ENCODE data around the gene NLRP3. TPM values are rescaled to one million over a fixed set of nuclear protein-coding genes. Genes with fewer than 3 reads are reported as not detected.
"Not testable (repeated sequence)": the region's sequence is repeated elsewhere in the genome, so short reads cannot be mapped to it uniquely, and the experiment has no call there.

The NLRP3 gene
- total RNA-seq, 1 donor from 2014 or later: 0.22 TPM

DNA sequence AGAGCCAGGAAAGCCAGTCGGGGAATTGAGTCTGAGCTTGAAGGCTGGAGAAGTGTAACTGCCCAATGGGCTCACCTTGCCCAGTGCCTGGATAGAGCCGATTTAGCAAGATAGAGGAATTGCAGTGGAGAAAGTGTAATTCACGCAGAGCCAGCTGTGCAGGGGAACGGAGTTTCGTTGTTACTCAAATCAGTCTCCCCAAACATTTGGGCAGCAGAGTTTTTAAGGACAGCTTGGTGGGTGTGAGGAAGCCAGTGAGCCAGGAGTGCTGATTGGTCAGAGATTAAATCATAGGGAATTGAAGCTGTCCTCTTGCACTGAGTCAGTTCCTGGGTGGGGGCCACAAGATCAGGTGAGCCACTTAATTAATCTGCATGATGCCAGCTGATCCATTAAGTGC lies 28.4 kb upstream of the NLRP3 start:
- Mint-ChIP-seq H3K27ac (no peak overlapping the region), H3K27me3 (ENCODE audit: low read depth) (peaks cover 1% of the 10 kb centered on the region), H3K36me3 (no peaks in the 10 kb centered on the region), H3K4me1 (peaks cover 8% of the 10 kb centered on the region), H3K9me3 (peaks cover 11% of the 10 kb centered on the region), H3K4me3 (no peak overlapping the region)
- DNase-seq (ENCODE audit: low spot score in 2 of 2, unreplicated experiment in 2 of 2): no peak
- TF ChIP-seq, protein P1, sequence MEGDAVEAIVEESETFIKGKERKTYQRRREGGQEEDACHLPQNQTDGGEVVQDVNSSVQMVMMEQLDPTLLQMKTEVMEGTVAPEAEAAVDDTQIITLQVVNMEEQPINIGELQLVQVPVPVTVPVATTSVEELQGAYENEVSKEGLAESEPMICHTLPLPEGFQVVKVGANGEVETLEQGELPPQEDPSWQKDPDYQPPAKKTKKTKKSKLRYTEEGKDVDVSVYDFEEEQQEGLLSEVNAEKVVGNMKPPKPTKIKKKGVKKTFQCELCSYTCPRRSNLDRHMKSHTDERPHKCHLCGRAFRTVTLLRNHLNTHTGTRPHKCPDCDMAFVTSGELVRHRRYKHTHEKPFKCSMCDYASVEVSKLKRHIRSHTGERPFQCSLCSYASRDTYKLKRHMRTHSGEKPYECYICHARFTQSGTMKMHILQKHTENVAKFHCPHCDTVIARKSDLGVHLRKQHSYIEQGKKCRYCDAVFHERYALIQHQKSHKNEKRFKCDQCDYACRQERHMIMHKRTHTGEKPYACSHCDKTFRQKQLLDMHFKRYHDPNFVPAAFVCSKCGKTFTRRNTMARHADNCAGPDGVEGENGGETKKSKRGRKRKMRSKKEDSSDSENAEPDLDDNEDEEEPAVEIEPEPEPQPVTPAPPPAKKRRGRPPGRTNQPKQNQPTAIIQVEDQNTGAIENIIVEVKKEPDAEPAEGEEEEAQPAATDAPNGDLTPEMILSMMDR (IDR thresholded peaks at IDR 0.05; ENCODE audit: unreplicated experiment): no peak

DNA sequence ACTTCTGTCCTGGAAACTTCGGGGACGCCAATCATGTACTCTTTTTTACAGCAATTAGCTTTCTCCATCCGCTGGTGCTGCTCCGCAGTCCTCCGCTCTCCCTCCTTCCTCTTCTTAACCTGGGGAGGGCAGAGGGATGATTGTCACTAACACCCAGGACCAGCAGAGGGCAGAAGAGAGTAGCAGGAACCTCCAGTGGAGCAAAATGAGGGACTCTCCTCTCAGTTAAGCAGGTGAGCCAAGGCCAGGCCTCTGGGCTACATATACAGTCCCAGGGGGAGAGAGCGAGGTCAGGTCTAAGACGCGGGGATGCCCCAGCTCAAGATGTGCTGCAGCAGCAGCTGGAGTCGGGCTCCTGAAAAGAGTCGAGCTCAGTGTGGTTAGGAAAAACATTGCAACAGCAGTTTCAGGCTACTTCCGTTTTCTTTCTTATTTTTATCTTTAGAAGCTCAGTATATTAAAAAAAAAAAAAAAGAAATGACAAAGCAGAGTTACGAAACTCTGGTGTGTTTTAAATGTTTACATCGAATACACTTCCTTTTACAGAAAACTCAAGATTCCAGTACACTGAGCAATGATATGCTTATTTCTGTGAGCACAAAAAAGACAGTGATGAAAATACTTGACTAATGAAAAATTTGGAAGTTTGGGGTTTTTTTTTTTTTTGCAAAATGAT lies 25.7 kb upstream of the NLRP3 start:
- Mint-ChIP-seq H3K4me1 (peaks cover 8% of the 10 kb centered on the region), H3K36me3 (no peaks in the 10 kb centered on the region), H3K27ac (no peak overlapping the region), H3K27me3 (ENCODE audit: low read depth) (peaks cover 1% of the 10 kb centered on the region), H3K4me3 (peak overlapping the region; percentile 40), H3K9me3 (no peaks in the 10 kb centered on the region)
- TF ChIP-seq, protein P1 (IDR thresholded peaks at IDR 0.05; ENCODE audit: unreplicated experiment): peak; percentile 61
- DNase-seq (ENCODE audit: low spot score in 2 of 2, unreplicated experiment in 2 of 2): peak; percentile 59 to 80

DNA sequence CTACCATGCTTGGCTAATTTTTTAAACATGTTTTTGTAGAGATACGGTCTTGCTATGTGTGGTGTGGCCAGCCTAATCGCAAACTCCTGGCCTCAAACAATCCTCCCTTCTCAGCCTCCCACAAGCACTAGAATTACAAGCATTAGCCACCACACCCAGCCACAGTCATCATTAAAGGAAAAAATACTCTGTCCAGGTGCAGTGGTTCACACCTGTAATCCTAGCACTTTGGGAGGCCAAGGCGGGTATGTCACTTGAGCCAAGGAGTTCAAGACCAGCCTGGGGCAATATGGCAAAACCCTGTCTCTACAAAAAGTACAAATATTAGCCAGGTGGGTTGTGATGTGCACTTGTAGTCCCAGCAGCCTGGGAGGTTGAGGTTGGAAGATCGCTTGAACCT lies 25.0 kb upstream of the NLRP3 start:
- peaks cover 8% of the 10 kb centered on the region for H3K4me1 Mint-ChIP-seq
- H3K27ac Mint-ChIP-seq: no peak overlapping the region
- no peak overlapping the region for H3K4me3 Mint-ChIP-seq
- H3K36me3 Mint-ChIP-seq: no peaks in the 10 kb centered on the region
- H3K27me3 Mint-ChIP-seq (ENCODE audit: low read depth): peaks cover 1% of the 10 kb centered on the region
- DNase-seq (ENCODE audit: low spot score in 2 of 2, unreplicated experiment in 2 of 2): no peak
- TF ChIP-seq, protein P1 (IDR thresholded peaks at IDR 0.05; ENCODE audit: unreplicated experiment): no peak
- H3K9me3 Mint-ChIP-seq: no peaks in the 10 kb centered on the region

- DNase-seq (ENCODE audit: low spot score in 2 of 2, unreplicated experiment in 2 of 2): no peak
- Mint-ChIP-seq H3K4me1 (peaks cover 8% of the 10 kb centered on the region), H3K9me3 (no peaks in the 10 kb centered on the region), H3K36me3 (no peaks in the 10 kb centered on the region), H3K4me3 (no peak overlapping the region), H3K27ac (no peak overlapping the region), H3K27me3 (ENCODE audit: low read depth) (peaks cover 1% of the 10 kb centered on the region)
- TF ChIP-seq, protein P1 (IDR thresholded peaks at IDR 0.05; ENCODE audit: unreplicated experiment): no peak
Observed at GRCh38 chr1:247392088-247392487, 23.9 kb upstream of the NLRP3 start.

DNA sequence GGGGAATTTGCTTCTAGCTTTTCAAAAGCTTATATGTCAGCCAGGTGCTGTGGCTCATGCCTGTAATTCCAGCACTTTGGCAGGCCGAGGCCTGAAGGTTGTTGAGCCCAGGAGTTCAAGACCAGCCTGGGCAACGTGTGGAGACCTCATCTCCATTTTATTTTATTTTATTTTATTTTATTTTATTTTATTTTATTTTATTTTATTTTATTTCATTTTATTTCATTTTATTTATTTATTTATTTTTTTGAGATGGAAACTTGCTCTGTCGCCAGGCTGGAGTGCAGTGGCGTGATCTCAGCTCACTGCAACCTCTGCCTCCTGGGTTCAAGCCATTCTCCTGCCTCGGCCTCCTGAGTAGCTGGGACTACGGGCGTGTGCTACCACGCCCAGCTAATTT lies 20.9 kb upstream of the NLRP3 start:
- not testable (repeated sequence) for H3K4me3 Mint-ChIP-seq; H3K4me1 Mint-ChIP-seq; H3K27ac Mint-ChIP-seq; H3K36me3 Mint-ChIP-seq; H3K9me3 Mint-ChIP-seq; H3K27me3 Mint-ChIP-seq (ENCODE audit: low read depth); DNase-seq (ENCODE audit: low spot score in 2 of 2, unreplicated experiment in 2 of 2)

DNA sequence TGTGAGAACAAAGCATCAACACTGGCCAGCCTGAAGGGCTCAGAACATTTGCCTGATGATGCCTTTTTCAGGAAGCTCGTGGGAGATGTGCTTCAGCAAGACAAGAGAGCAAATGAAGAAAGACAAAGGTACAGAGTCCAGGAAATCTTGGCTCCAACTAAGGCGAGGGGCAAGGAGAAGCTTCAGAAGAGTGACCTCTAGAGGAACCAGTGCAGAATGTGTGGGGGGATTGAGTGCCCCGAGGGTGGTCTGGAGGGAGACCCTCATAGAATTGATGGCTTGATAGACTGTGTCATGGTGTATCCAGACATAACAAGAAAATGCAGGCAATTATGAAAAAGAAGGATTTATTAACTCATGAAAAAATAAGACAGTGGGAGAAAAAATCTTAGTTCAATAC lies 15.3 kb upstream of the NLRP3 start:
- no peak overlapping the region for H3K4me3 Mint-ChIP-seq
- no peaks in the 10 kb centered on the region for H3K36me3 Mint-ChIP-seq
- DNase-seq (ENCODE audit: low spot score in 2 of 2, unreplicated experiment in 2 of 2): no peak
- peaks cover 4% of the 10 kb centered on the region for H3K9me3 Mint-ChIP-seq
- H3K27me3 Mint-ChIP-seq (ENCODE audit: low read depth): peaks cover 4% of the 10 kb centered on the region
- TF ChIP-seq, protein P1 (IDR thresholded peaks at IDR 0.05; ENCODE audit: unreplicated experiment): no peak
- no peak overlapping the region for H3K27ac Mint-ChIP-seq
- H3K4me1 Mint-ChIP-seq: peaks cover 3% of the 10 kb centered on the region

Data from mesothelial cell of epicardium (in vitro differentiated cells).